H1 (cell line): ENCODE data around the gene RPRD2. TPM values are rescaled to one million over a fixed set of nuclear protein-coding genes. Genes with fewer than 3 reads are reported as not detected.

Experiments
- CTCF ChIA-PET: fragments of 300-600 bp; sonication (Branson Sonifier 250); formaldehyde crosslinking; loops from one replicate; lab custom pipeline; 2021; ENCODE audit not compliant: partially characterized antibody; lab: Charles Lee
- POLR2A ChIA-PET: fragments of 300-600 bp; sonication (Branson Sonifier 250); formaldehyde crosslinking; loops from one replicate; lab custom pipeline; 2021; ENCODE audit warnings: inconsistent platforms; ENCODE audit not compliant: partially characterized antibody; lab: Charles Lee
- DNase-seq, 2 experiments: peaks; one replicate each; pipeline versions ENCODE4 v3.0.0 to v3.0.0-alpha.2; 2010 to 2022; ENCODE audit warnings: low spot score in 2 of 2, low read depth in 1 of 2, mixed read lengths in 1 of 2
- FAIRE-seq: peaks from 2 replicates; lab custom pipeline; 2011; peaks lifted over from hg19 to GRCh38; lab: Jason Lieb, UNC
- H2AFZ ChIP-seq: 2 replicates; pipeline ENCODE4 v1.8.1; 2012; ENCODE audit warnings: low read length, inconsistent platforms
- H2AK5ac ChIP-seq: 2 replicates; pipeline ENCODE4 v1.6.1; 2013; ENCODE audit warnings: low read depth, low read length
- H2BK120ac ChIP-seq: replicated peaks from 2 replicates; pipeline ENCODE3; 2013; ENCODE audit warnings: low read depth, low read length, inconsistent platforms
- H2BK12ac ChIP-seq: 2 replicates; pipeline ENCODE4 v1.6.1; 2013; ENCODE audit warnings: low read depth, low read length
- H2BK15ac ChIP-seq: 2 replicates; pipeline ENCODE4 v1.6.1; 2013; ENCODE audit warnings: low read length
- H2BK20ac ChIP-seq: 2 replicates; pipeline ENCODE4 v1.6.1; 2013; ENCODE audit warnings: low read length
- H2BK5ac ChIP-seq: 2 replicates; pipeline ENCODE4 v1.6.1; 2013; ENCODE audit warnings: low read depth, low read length
- H3K14ac ChIP-seq: 2 replicates; pipeline ENCODE4 v1.6.1; 2013; ENCODE audit warnings: inconsistent platforms; ENCODE audit not compliant: insufficient read length
- H3K18ac ChIP-seq: 2 replicates; pipeline ENCODE4 v1.6.1; 2013; ENCODE audit warnings: low read length; ENCODE audit errors: extremely low read depth
- H3K23ac ChIP-seq: 2 replicates; pipeline ENCODE4 v1.6.1; 2013; ENCODE audit warnings: inconsistent platforms; ENCODE audit not compliant: insufficient read length
- H3K23me2 ChIP-seq: 2 replicates; pipeline ENCODE4 v1.6.1; 2013; ENCODE audit warnings: low read depth, low read length
- H3K27ac ChIP-seq: 2 replicates; pipeline ENCODE4 v1.6.1; 2011; ENCODE audit warnings: low read depth, low read length, inconsistent platforms
- H3K27me3 ChIP-seq, 4 experiments: replicated peaks in 1 of 4; 1 replicate in 1 of 4; 2 replicates in 3 of 4; pipeline versions ENCODE4 v1.6.1 to v1.8.1; 2011 to 2013; ENCODE audit warnings: low read length in 3 of 4, mild to moderate bottlenecking in 3 of 4, inconsistent platforms in 2 of 4, mixed read lengths in 2 of 4, moderate library complexity in 1 of 4; ENCODE audit not compliant: control insufficient read depth in 3 of 4, insufficient read depth in 3 of 4; ENCODE audit errors: extremely low read depth in 1 of 4
- H3K36me3 ChIP-seq, 4 experiments: 2 replicates each; pipeline versions ENCODE4 v1.6.1 to v1.8.1; 2011 to 2013; ENCODE audit warnings: mild to moderate bottlenecking in 4 of 4, low read length in 3 of 4, moderate library complexity in 2 of 4, control low read depth in 1 of 4, inconsistent platforms in 1 of 4; ENCODE audit not compliant: insufficient read depth in 4 of 4, control insufficient read depth in 2 of 4
- H3K4ac ChIP-seq: replicated peaks from 2 replicates; pipeline ENCODE3; 2013; ENCODE audit warnings: low read length, low read depth, mixed read lengths, inconsistent platforms; ENCODE audit not compliant: insufficient read length
- H3K4me1 ChIP-seq, 4 experiments: replicated peaks in 1 of 4; 1 replicate in 1 of 4; 2 replicates in 3 of 4; pipeline versions ENCODE4 v1.6.1 to v1.8.1; 2011 to 2013; ENCODE audit warnings: low read length in 3 of 4, inconsistent platforms in 2 of 4, mixed read lengths in 1 of 4; ENCODE audit not compliant: insufficient read depth in 4 of 4, control insufficient read depth in 3 of 4
- H3K4me2 ChIP-seq, 2 experiments: 2 replicates each; pipeline versions ENCODE4 v1.6.1 to v1.8.1; 2011 to 2013; ENCODE audit warnings: low read depth in 2 of 2, low read length in 2 of 2, control low read depth in 1 of 2, inconsistent platforms in 1 of 2, mild to moderate bottlenecking in 1 of 2; ENCODE audit not compliant: insufficient read depth in 1 of 2
- H3K4me3 ChIP-seq, 4 experiments: fragments of 200-600, 300-600 bp in 1 of 4; sonication (generic), shearing (Covaris generic), sonication (Bioruptor Twin) in 1 of 4; 2 replicates each; pipeline versions ENCODE4 v1.5.1 to v1.8.1; 2011 to 2016; ENCODE audit warnings: low read length in 4 of 4, low read depth in 3 of 4, control low read depth in 2 of 4, inconsistent platforms in 2 of 4, mild to moderate bottlenecking in 2 of 4, mixed read lengths in 1 of 4, moderate library complexity in 1 of 4; ENCODE audit not compliant: insufficient read depth in 2 of 4; ENCODE audit errors: extremely low read depth in 1 of 4
- H3K56ac ChIP-seq: replicated peaks from 2 replicates; pipeline ENCODE3; 2013; ENCODE audit warnings: low read depth, mild to moderate bottlenecking, mixed read lengths, low read length, inconsistent platforms; ENCODE audit not compliant: insufficient read length
- H3K79me1 ChIP-seq: 2 replicates; pipeline ENCODE4 v1.6.1; 2013; ENCODE audit warnings: low read depth, low read length, control low read depth
- H3K79me2 ChIP-seq, 2 experiments: 2 replicates each; pipeline versions ENCODE4 v1.6.1 to v1.8.1; 2012 to 2013; ENCODE audit warnings: low read length in 2 of 2, mild to moderate bottlenecking in 2 of 2, inconsistent platforms in 1 of 2; ENCODE audit not compliant: insufficient read depth in 2 of 2, control insufficient read depth in 1 of 2
- H3K9ac ChIP-seq, 4 experiments: replicated peaks in 1 of 4; 1 replicate in 1 of 4; 2 replicates in 3 of 4; pipeline versions ENCODE4 v1.6.1 to v1.8.1; 2011 to 2013; ENCODE audit warnings: low read depth in 3 of 4, low read length in 3 of 4, control low read depth in 2 of 4, mild to moderate bottlenecking in 2 of 4, moderate library complexity in 2 of 4, inconsistent platforms in 1 of 4; ENCODE audit errors: extremely low read depth in 1 of 4
- H3K9me3 ChIP-seq, 2 experiments: 2 replicates each; pipeline versions ENCODE4 v1.6.1 to v1.8.1; 2012 to 2013; ENCODE audit warnings: mild to moderate bottlenecking in 2 of 2, moderate library complexity in 2 of 2, control low read depth in 1 of 2, inconsistent platforms in 1 of 2, low read depth in 1 of 2, low read length in 1 of 2, mixed read lengths in 1 of 2; ENCODE audit not compliant: insufficient read depth in 2 of 2
- H4K20me1 ChIP-seq, 2 experiments: replicated peaks in 1 of 2; 2 replicates each; pipeline versions ENCODE3 to v1.8.1; 2011 to 2013; ENCODE audit warnings: inconsistent platforms in 2 of 2, low read length in 2 of 2, mild to moderate bottlenecking in 1 of 2; ENCODE audit not compliant: insufficient read depth in 2 of 2, control insufficient read depth in 1 of 2
- H4K5ac ChIP-seq: 2 replicates; pipeline ENCODE4 v1.6.1; 2013; ENCODE audit warnings: low read length, low read depth, mixed read lengths, inconsistent platforms; ENCODE audit not compliant: insufficient read length
- H4K8ac ChIP-seq: 2 replicates; pipeline ENCODE4 v1.8.0; 2013; ENCODE audit warnings: mild to moderate bottlenecking, moderate library complexity, low read length, inconsistent platforms; ENCODE audit not compliant: insufficient read depth; ENCODE audit errors: extremely low read depth
- H4K91ac ChIP-seq: replicated peaks from 2 replicates; pipeline ENCODE3; 2013; ENCODE audit warnings: low read length, mixed read lengths, inconsistent platforms; ENCODE audit not compliant: insufficient read length
- BACH1 ChIP-seq: IDR thresholded peaks from 2 replicates; pipeline ENCODE4 v1.6.1; 2012; ENCODE audit warnings: low read length, improper control_type of control experiment
- CEBPB ChIP-seq: IDR thresholded peaks from 2 replicates; pipeline ENCODE4 v1.6.1; 2012; ENCODE audit warnings: low read depth, low read length
- MAX ChIP-seq: IDR thresholded peaks from 2 replicates; pipeline ENCODE4 v1.6.1; 2012; ENCODE audit warnings: inconsistent platforms
- SIRT6 ChIP-seq: IDR thresholded peaks from one replicate; pipeline ENCODE4 v1.7.1; 2012; ENCODE audit warnings: low read length, inconsistent platforms
- USF2 ChIP-seq: IDR thresholded peaks from 2 replicates; pipeline ENCODE4 v1.6.1; 2011; ENCODE audit warnings: low read length, improper control_type of control experiment
- WGBS, 2 experiments: shearing (Covaris generic) in 1 of 2; methylation state at CpG; one replicate each; pipeline versions ENCODE4 v1.1.6 to v1.1.7; 2013 to 2015; ENCODE audit warnings: low lambda C conversion rate in 2 of 2, mixed read lengths in 2 of 2, inconsistent platforms in 1 of 2, low coverage in 1 of 2, missing lambda C conversion rate in 1 of 2; ENCODE audit not compliant: insufficient replicate concordance in 2 of 2, insufficient coverage in 1 of 2, insufficient read length in 1 of 2; ENCODE audit errors: extremely low coverage in 1 of 2, missing lambda C conversion rate in 1 of 2; 5-methylcytosine and 5-hydroxymethylcytosine counted together
- polyA plus RNA-seq, 7 experiments: library from polyadenylated mRNA; depleted of rRNA in 3 of 7; stranded (reverse) in 5 of 7; unstranded in 2 of 7; fragments of >200 nt in 5 of 7; fragments of 200-250 nt in 2 of 7; gene quantifications; 1 replicate in 5 of 7; 2 replicates in 1 of 7; 4 replicates in 1 of 7; pipeline versions ENCODE4 v1.2.1 to v1.2.3, GENCODE V29; 2011 to 2013; ENCODE audit warnings: missing spikeins in 2 of 7, mixed read lengths in 2 of 7
- total RNA-seq: library from RNA; stranded (reverse); fragmentation: NEBNext Ultra II Directional; extraction: Animal tissue kit (Norgen Biotek cat#: 25700); gene quantifications from 2 replicates; pipeline ENCODE4 v1.2.1, GENCODE V29; 2021
- TF ChIP-seq, protein P1 (sequence below), 3 experiments: IDR thresholded peaks; 1 replicate in 2 of 3; 2 replicates in 1 of 3; pipeline versions ENCODE4 v1.5.1 to v1.6.1; 2011; ENCODE audit warnings: low read length in 3 of 3, mild to moderate bottlenecking in 3 of 3, inconsistent platforms in 2 of 3, low read depth in 1 of 3, moderate library complexity in 1 of 3; ENCODE audit not compliant: insufficient read depth in 1 of 3; ENCODE audit errors: control extremely low read depth in 1 of 3

Gene RPRD2
- total and polyA plus RNA-seq, 2 of the 8 experiments (the other 6 are each of a cell fraction or from before 2014, with no cell fraction given), result 14.4 to 32.4 TPM

DNA sequence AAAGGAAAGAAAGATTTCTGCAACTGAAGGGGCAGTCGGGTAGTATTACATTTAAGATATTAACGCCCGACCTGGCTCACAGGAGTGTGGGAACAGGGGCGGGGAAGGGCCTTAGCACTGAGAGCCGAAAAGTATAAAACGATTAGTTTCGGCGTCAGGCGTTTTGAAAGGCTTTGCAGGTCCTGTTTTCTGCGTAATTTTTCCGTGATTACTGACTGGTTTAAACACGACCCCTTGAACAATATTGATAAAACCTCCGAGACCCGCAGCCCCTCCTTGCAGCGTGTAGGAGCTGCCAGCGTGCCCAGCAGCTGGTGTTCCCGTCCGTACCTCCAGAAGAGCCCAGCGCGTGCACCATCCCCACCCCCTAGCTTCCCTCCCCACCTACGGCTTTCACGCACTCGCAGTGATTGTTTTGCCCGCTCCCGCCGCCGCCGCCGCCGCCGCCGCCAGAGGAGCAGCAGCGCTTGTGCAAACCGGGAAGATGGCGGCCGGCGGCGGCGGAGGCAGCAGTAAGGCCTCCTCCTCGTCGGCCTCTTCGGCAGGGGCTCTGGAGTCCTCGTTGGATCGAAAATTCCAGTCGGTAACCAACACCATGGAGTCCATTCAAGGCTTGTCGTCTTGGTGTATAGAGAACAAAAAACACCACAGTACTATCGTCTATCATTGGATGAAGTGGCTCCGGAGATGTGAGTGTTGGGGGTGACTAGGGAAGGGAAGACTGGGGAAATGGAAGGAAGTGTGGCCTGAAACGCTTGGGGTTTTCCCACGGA is 470 bp downstream of the RPRD2 start:
- Histone ChIP-seq H2BK12ac (peak overlapping the region; percentile 76; the same call in 1 of the 2 replicates), H2AK5ac (no peak overlapping the region), H3K4me2 (peak overlapping the region; percentile 55 to 90), H3K9ac (peak overlapping the region; percentile 86 to 97 (median 91)), H3K23ac (no peak overlapping the region), H3K79me2 (peaks cover 26 to 47% of the 10 kb centered on the region in 2 experiments), H2AFZ (0 out of 2 replicates have a peak overlapping the region, but pooled peaks have one; percentile 22), H4K91ac (peak overlapping the region; percentile 83), H2BK5ac (peak overlapping the region; percentile 96), H3K27me3 (no peaks in the 10 kb centered on the region), H3K27ac (peak overlapping the region; percentile 98), H3K4me3 (peak overlapping the region; percentile 73 to 96 (median 92)), H3K23me2 (peaks cover 6% of the 10 kb centered on the region; the same call in 1 of the 2 replicates), H3K4me1 (peaks cover 2 to 5% (median 4%) of the 10 kb centered on the region in 4 experiments; a peak in 5 of 7 replicates), H2BK15ac (peak overlapping the region; percentile 55; the same call in 1 of the 2 replicates), H4K20me1 (peaks cover 0 to 1% of the 10 kb centered on the region in 2 experiments), H2BK120ac (peak overlapping the region; percentile 65), H3K36me3 (no peaks in the 10 kb centered on the region), H3K14ac (no peak overlapping the region), H4K8ac (peak overlapping the region; percentile 93; the same call in 1 of the 2 replicates), H4K5ac (peak overlapping the region; percentile 89), H3K56ac (peak overlapping the region; percentile 93), H3K4ac (peak overlapping the region; percentile 100), H3K18ac (peak overlapping the region; percentile 91), H3K9me3 (no peaks in the 10 kb centered on the region), H2BK20ac (no peak overlapping the region), H3K79me1 (peaks cover 2% of the 10 kb centered on the region)
- FAIRE-seq (no peak), DNase-seq (peak; percentile 9 to 78)
- ChIA-PET CTCF (interaction anchor here (0.5 kb wide), 1 partner anchor 152 kb away, joined by 3 read pairs; no protein-coding TSS in a partner anchor), POLR2A (interaction anchor here (0.7 to 3.1 kb wide), 33 partner anchors 8 to 215 kb away, joined by 3 to 22 read pairs (median 5); partner anchors contain the start of genes APH1A, C1orf54, CA14 and CIART)
- WGBS, 2 experiments, result 1% methylated on average over 34 of the region's 50 CpGs; no CpG with 5 or more reads in 1 of the 2 experiments
- TF ChIP-seq MAX (peak; percentile 28; the same call in 1 of the 2 replicates), SIRT6 (no peak), BACH1 (no peak), USF2 (no peak), CEBPB (no peak)
- TF ChIP-seq, protein P1, sequence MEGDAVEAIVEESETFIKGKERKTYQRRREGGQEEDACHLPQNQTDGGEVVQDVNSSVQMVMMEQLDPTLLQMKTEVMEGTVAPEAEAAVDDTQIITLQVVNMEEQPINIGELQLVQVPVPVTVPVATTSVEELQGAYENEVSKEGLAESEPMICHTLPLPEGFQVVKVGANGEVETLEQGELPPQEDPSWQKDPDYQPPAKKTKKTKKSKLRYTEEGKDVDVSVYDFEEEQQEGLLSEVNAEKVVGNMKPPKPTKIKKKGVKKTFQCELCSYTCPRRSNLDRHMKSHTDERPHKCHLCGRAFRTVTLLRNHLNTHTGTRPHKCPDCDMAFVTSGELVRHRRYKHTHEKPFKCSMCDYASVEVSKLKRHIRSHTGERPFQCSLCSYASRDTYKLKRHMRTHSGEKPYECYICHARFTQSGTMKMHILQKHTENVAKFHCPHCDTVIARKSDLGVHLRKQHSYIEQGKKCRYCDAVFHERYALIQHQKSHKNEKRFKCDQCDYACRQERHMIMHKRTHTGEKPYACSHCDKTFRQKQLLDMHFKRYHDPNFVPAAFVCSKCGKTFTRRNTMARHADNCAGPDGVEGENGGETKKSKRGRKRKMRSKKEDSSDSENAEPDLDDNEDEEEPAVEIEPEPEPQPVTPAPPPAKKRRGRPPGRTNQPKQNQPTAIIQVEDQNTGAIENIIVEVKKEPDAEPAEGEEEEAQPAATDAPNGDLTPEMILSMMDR (IDR thresholded peaks at IDR 0.05; ENCODE audit: control extremely low read depth in 1 of 3, insufficient read depth in 1 of 3, low read depth in 1 of 3, low read length in 3 of 3), result no peak
